A204.1 (cell line): ENCODE data around the gene HNRNPA2B1.
"Not testable (repeated sequence)": the region's sequence is repeated elsewhere in the genome, so short reads cannot be mapped to it uniquely, and the experiment has no call there.

Experiments used
- FAIRE-seq: peaks from 2 replicates; lab custom pipeline; 2012; peaks lifted over from hg19 to GRCh38; lab: Jason Lieb, UNC

HNRNPA2B1 gene

DNA sequence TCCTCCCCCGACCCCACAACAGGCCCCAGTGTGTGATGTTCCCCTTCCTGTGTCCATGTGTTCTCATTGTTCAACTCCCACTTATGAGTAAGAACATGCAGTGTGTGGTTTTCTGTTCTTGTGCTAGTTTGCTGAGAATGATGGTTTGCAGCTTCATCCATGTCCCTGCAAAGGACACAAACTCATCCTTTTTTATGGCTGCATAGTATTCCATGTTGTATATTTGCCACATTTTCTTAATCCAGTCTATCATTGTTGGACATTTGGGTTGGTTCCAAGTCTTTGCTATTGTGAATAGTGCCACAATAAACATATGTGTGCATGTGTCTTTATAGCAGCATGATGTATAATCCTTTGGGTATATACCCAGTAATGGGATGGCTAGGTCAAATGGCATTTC lies 36.7 kb downstream of the HNRNPA2B1 start:
- not testable (repeated sequence) for FAIRE-seq

GRCh38 chr7:26162431-26162830 lies 38.1 kb downstream of the HNRNPA2B1 start:
- no peak for FAIRE-seq

DNA sequence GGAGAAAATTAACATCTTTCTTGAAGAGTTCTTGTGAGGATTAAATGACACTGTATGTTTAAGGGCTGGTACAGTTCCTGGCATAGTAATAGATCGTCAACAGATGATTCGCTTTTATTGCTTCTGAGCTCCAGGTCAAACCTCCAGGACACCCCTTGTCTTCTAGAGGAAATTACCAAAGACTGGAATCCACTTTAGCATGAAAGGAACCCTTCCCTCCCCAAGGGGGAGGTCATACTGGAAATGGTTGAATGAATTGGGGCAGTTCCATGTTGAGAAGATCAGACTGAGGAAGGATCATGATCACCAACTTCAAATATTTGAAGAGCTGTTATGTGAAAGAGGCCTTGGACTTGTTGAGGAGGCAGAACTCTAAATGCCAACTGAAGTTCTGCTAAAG lies 39.6 kb downstream of the HNRNPA2B1 start:
- no peak for FAIRE-seq

DNA sequence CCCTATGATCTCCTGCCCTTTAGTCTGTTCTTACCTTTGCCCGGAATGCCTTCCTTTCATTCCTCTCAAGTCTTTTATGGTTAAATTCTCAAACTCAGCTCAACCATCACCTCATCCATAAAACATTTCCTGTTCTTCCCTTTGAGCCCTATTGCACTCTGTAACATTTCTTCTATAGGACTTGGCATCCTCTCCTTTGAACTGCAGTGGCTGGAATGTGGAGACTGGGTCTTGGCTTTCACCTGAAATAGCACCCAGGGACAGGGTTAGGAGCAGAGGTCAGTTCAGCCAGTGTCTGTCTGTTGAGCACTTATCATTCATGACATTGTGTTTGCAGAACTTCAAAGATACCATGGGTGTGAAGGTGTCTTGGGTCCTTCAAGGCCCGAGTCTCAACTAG lies 41.3 kb downstream of the HNRNPA2B1 start:
- no peak for FAIRE-seq

- FAIRE-seq: no peak
These were observed 42.9 kb downstream of the HNRNPA2B1 start for GRCh38 chr7:26157520-26158105.

GRCh38 chr7:26156451-26157420 lies 43.8 kb downstream of the HNRNPA2B1 start:
- FAIRE-seq: no peak

DNA sequence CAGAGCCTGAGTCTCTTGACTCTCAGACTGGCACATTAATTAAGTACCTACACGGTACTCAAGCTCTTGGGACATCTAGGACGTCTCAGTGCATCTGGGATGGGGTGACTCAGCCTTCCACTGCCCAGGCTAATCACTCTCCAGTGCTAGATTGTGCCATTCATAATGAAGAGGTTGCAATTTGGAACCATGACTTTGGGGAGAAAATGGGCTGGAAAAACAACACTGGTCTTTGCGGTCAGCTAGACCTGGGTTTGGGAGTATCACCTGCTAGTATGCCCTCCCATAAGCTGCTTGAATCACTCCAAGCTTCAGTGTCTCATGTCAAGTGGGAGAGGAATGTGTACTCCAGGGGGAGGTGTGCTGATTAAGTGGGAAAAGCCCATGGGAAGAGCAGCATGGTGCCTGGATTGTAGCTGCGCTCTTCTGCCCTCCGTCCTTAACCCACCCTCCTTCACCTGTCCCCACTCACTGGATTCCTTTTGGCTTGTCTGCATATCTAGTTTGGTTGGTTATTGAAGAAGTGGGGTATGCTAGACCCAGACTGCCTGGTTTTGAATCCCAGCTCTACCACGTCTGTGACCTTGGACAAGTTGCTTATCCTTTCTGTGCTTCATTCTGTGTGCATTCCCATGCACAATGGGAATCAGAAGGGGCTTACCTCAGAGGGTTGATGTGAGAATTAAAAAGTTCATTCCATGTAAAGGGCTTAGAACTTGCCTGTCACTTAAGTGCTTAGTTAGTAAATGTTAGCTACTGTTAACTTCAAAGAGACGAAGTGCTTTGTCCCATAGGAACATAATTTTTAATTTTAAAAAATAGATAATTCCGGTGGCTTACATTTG lies 44.8 kb downstream of the HNRNPA2B1 start:
- no peak for FAIRE-seq

- no peak for FAIRE-seq
These were observed 46.4 kb downstream of the HNRNPA2B1 start for GRCh38 chr7:26153823-26154783.

GRCh38 chr7:26153241-26153822 lies 47.2 kb downstream of the HNRNPA2B1 start:
- no peak for FAIRE-seq

DNA sequence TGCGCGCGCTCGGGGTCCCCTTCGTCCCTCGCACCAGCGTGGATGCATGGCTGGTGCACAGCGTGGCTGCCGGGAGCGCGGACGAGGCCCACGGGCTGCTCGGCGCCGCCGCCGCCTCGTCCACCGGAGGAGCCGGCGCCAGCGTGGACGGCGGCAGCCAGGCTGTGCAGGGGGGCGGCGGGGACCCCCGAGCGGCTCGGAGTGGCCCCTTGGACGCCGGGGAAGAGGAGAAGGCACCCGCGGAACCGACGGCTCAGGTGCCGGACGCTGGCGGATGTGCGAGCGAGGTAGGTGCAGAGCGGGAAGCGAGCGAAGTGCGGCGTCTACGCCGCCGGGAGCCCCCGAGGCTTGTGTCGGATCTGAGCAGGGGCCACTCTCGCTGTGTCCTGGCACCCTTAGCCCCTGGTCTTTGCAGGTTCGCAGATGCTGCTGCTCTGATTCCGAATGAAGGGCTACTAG lies 47.7 kb downstream of the HNRNPA2B1 start:
- not testable (repeated sequence) for FAIRE-seq

- FAIRE-seq: no peak
These were observed 48.4 kb downstream of the HNRNPA2B1 start, which contains the start of gene NFE2L3 for GRCh38 chr7:26151953-26152781. Gene NFE2L3, plus strand, starts transcription at chr7:26152198. Its CDS starts 301 bp downstream, at chr7:26152499.

- no peak for FAIRE-seq
These were observed 48.9 kb downstream of the HNRNPA2B1 start for GRCh38 chr7:26151650-26151952.

DNA sequence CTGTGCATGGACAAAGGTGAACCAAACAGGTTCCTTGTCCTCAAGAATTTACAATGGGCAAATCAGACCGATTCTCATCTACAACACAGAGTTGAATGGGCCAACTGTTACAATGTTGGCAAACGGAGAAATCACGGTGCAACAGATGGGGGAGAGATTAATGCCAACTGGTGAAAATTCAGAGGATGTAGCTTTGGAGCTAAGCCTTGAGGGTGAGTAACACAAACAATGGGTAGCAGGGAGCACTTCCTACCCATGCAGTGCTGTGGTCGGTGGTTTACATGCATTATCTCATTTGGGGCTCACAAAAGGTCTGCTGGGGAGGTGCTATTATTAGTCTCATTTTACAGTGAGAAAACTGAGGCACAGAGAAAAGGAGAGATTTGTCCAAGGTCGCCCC lies 49.5 kb downstream of the HNRNPA2B1 start:
- no peak for FAIRE-seq

- no peak for FAIRE-seq
These were observed 51.1 kb downstream of the HNRNPA2B1 start for GRCh38 chr7:26149391-26149977.

DNA sequence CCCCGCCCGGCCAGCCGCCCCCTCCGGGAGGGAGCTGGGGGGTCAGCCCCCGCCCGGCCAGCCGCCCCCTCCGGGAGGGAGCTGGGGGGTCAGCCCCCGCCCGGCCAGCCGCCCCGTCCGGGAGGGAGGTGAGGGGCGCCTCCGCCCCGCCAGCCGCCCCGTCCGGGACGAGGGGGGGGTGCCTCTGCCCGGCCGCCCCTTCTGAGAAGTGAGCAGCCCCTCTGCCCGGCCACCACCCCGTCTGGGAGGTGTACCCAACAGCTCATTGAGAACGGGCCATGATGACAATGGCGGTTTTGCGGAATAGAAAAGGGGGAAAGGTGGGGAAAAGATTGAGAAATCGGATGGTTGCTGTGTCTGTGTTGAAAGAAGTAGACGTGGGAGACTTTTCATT lies 52.2 kb downstream of the HNRNPA2B1 start:
- FAIRE-seq: not testable (repeated sequence)

- FAIRE-seq: not testable (repeated sequence)
These were observed 52.8 kb downstream of the HNRNPA2B1 start for GRCh38 chr7:26147646-26148306.

GRCh38 chr7:26147030-26147429 lies 53.5 kb downstream of the HNRNPA2B1 start:
- FAIRE-seq: no peak

DNA sequence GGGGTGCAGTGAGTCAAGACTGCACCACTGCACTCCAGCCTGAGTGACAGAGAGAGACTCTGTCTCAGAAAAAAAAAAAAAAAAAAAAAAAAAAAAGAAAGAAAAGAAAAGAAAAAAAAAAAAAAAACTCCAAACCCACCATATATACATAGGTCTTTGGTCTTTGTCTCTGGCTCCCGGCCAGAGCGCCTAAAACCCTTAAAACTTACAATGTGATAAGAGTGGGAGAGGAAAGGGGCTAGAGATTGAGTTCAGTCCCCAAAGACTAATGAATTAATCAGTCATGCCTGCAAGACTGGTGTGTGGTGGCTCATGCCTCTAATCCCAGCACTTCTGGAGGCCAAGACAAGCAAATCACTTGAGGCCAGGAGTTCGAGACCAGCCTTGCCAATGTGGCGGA lies 55.3 kb downstream of the HNRNPA2B1 start:
- FAIRE-seq: no peak
